GM19463 (cell line): Measurements from ENCODE around the gene LGALS7.

ENCODE experiments used
- ATAC-seq: cut with Tn5 transposase; IDR thresholded peaks from one replicate; pipeline ENCODE4 v1.9.1; 2021; ENCODE audit warnings: mild to moderate bottlenecking, moderate library complexity; ENCODE audit not compliant: unreplicated experiment

The LGALS7 gene

GRCh38 chr19:38741670-38742069, 31.6 kb downstream of the LGALS7 start:
- ATAC-seq: no peak

- no peak for ATAC-seq
These were observed 32.4 kb downstream of the LGALS7 start for GRCh38 chr19:38740932-38741331.

GRCh38 chr19:38740257-38740592, 33.1 kb downstream of the LGALS7 start:
- no peak for ATAC-seq

GRCh38 chr19:38739440-38740256, 33.7 kb downstream of the LGALS7 start:
- no peak for ATAC-seq

- ATAC-seq: no peak
These were observed 35.2 kb downstream of the LGALS7 start for GRCh38 chr19:38737921-38738737.

GRCh38 chr19:38737281-38737865, 35.9 kb downstream of the LGALS7 start:
- no peak for ATAC-seq

- ATAC-seq: no peak
These were observed 36.7 kb downstream of the LGALS7 start for GRCh38 chr19:38736413-38737280.

- ATAC-seq: no peak
These were observed 37.3 kb downstream of the LGALS7 start for GRCh38 chr19:38736036-38736412.

GRCh38 chr19:38735257-38735686, 38.0 kb downstream of the LGALS7 start:
- ATAC-seq: no peak

- no peak for ATAC-seq
These were observed 38.7 kb downstream of the LGALS7 start for GRCh38 chr19:38734426-38735256.

GRCh38 chr19:38734176-38734425, 39.2 kb downstream of the LGALS7 start:
- ATAC-seq: no peak

GRCh38 chr19:38733493-38734175, 39.7 kb downstream of the LGALS7 start:
- no peak for ATAC-seq

GRCh38 chr19:38733241-38733492, 40.1 kb downstream of the LGALS7 start:
- ATAC-seq: no peak

GRCh38 chr19:38731654-38732301, 41.5 kb downstream of the LGALS7 start:
- no peak for ATAC-seq

GRCh38 chr19:38730731-38731589, 42.4 kb downstream of the LGALS7 start:
- ATAC-seq: no peak

- ATAC-seq: no peak
These were observed 42.9 kb downstream of the LGALS7 start for GRCh38 chr19:38730470-38730730.

- ATAC-seq: no peak
These were observed 43.5 kb downstream of the LGALS7 start for GRCh38 chr19:38729653-38730469.
